ENCODE data around the gene MAP2K5.

MAP2K5 gene

GRCh38 chr15:67838789-67839332 lies 296.4 kb downstream of the MAP2K5 start:
- TF ChIP-seq CTCF (IDR thresholded peaks at IDR 0.05; ENCODE audit: borderline replicate concordance, insufficient read depth, low read depth, low read length) = no peak
- no peak overlapping the region for H3K4me3 ChIP-seq (ENCODE audit: low read depth, low read length)

GRCh38 chr15:67839499-67839928 lies 297.0 kb downstream of the MAP2K5 start:
- TF ChIP-seq CTCF (IDR thresholded peaks at IDR 0.05; ENCODE audit: borderline replicate concordance, insufficient read depth, low read depth, low read length) = no peak
- H3K4me3 ChIP-seq (ENCODE audit: low read depth, low read length) = peak overlapping the region; percentile 18

- H3K4me3 ChIP-seq (ENCODE audit: low read depth, low read length) = peak within 1 kb of the TSS; percentile 68
- no peak for TF ChIP-seq CTCF (IDR thresholded peaks at IDR 0.05; ENCODE audit: borderline replicate concordance, insufficient read depth, low read depth, low read length)
These were observed 297.6 kb downstream of the MAP2K5 start, which contains the start of gene RNU6-1 for GRCh38 chr15:67839929-67840748. Gene RNU6-1, minus strand, starts transcription at chr15:67840045.

GRCh38 chr15:67840749-67841512 lies 298.4 kb downstream of the MAP2K5 start:
- TF ChIP-seq CTCF (IDR thresholded peaks at IDR 0.05; ENCODE audit: borderline replicate concordance, insufficient read depth, low read depth, low read length) = no peak
- H3K4me3 ChIP-seq (ENCODE audit: low read depth, low read length) = peak overlapping the region; percentile 68

GRCh38 chr15:67841513-67841762 lies 298.9 kb downstream of the MAP2K5 start:
- TF ChIP-seq CTCF (IDR thresholded peaks at IDR 0.05; ENCODE audit: borderline replicate concordance, insufficient read depth, low read depth, low read length) = no peak
- H3K4me3 ChIP-seq (ENCODE audit: low read depth, low read length) = peak overlapping the region; percentile 68

GRCh38 chr15:67843092-67843501 lies 300.6 kb downstream of the MAP2K5 start:
- TF ChIP-seq CTCF (IDR thresholded peaks at IDR 0.05; ENCODE audit: borderline replicate concordance, insufficient read depth, low read depth, low read length) = no peak

More at GRCh38 chr15:67843092-67843501, 300.6 kb downstream of the MAP2K5 start:
- no peak overlapping the region for H3K4me3 ChIP-seq (ENCODE audit: low read depth, low read length)

All from GM12875 (cell line).